Measurements from ENCODE around the gene KAT6B.

KAT6B gene

GRCh38 chr10:74923556-74923955, 97.2 kb downstream of the KAT6B start:
- DNase-seq (ENCODE audit: low read depth): no peak

GRCh38 chr10:74924251-74924963, 98.0 kb downstream of the KAT6B start:
- DNase-seq (ENCODE audit: low read depth): no peak

GRCh38 chr10:74925291-74925690, 98.9 kb downstream of the KAT6B start:
- DNase-seq (ENCODE audit: low read depth): no peak

- DNase-seq (ENCODE audit: low read depth): no peak
Observed at GRCh38 chr10:74925708-74926107, 99.3 kb downstream of the KAT6B start.

GRCh38 chr10:74926791-74927585, 100.6 kb downstream of the KAT6B start:
- no peak for DNase-seq (ENCODE audit: low read depth)

GRCh38 chr10:74927701-74928100, 101.3 kb downstream of the KAT6B start:
- no peak for DNase-seq (ENCODE audit: low read depth)

- DNase-seq (ENCODE audit: low read depth): no peak
Observed at GRCh38 chr10:74928742-74929191, 102.4 kb downstream of the KAT6B start.

- DNase-seq (ENCODE audit: low read depth): no peak
Observed at GRCh38 chr10:74929197-74929596, 102.8 kb downstream of the KAT6B start.

GRCh38 chr10:74930965-74931364, 104.6 kb downstream of the KAT6B start:
- DNase-seq (ENCODE audit: low read depth): no peak

GRCh38 chr10:74932648-74933047, 106.2 kb downstream of the KAT6B start:
- no peak for DNase-seq (ENCODE audit: low read depth)

GRCh38 chr10:74934100-74934812, 107.9 kb downstream of the KAT6B start:
- no peak for DNase-seq (ENCODE audit: low read depth)

GRCh38 chr10:74936577-74937265, 110.3 kb downstream of the KAT6B start:
- DNase-seq (ENCODE audit: low read depth): no peak

GRCh38 chr10:74937266-74937856, 111.0 kb downstream of the KAT6B start:
- no peak for DNase-seq (ENCODE audit: low read depth)

GRCh38 chr10:74944205-74944604, 117.8 kb downstream of the KAT6B start:
- DNase-seq (ENCODE audit: low read depth): no peak

GRCh38 chr10:74947781-74948401, 121.5 kb downstream of the KAT6B start:
- DNase-seq (ENCODE audit: low read depth): no peak

GRCh38 chr10:74949034-74949832, 122.8 kb downstream of the KAT6B start:
- no peak for DNase-seq (ENCODE audit: low read depth)

GRCh38 chr10:74949843-74950765, 123.7 kb downstream of the KAT6B start:
- DNase-seq (ENCODE audit: low read depth): no peak

GRCh38 chr10:74953214-74953613, 126.8 kb downstream of the KAT6B start:
- DNase-seq (ENCODE audit: low read depth): no peak

- DNase-seq (ENCODE audit: low read depth): no peak
Observed at GRCh38 chr10:74955796-74956195, 129.4 kb downstream of the KAT6B start.

Data from activated T-helper 9 cell treated with anti-CD3 and anti-CD28 coated beads, Interleukin-2, amount 50 U/mL, for 16 hours (primary cell).